K562 (cell line): ENCODE data around the gene PIP5K1B. TPM values are rescaled to one million over a fixed set of nuclear protein-coding genes. Genes with fewer than 3 reads are reported as not detected.

Source experiments
- ATAC-seq: fragments of 200-7000 bp; cut with Tn5 transposase; 3 replicates; pipeline ENCODE4 v1.9.1; 2020; ENCODE audit warnings: moderate library complexity
- BruUV-seq: library from RNA; stranded (reverse); fragments of 400-500 nt; replicated peaks from 2 replicates; lab custom pipeline; 2021; lab: Mats Ljungman, UMichigan
- CTCF ChIA-PET: fragments of 300-600 bp; formaldehyde crosslinking; extraction: SDS; loops from one replicate; lab custom pipeline; 2021; ENCODE audit warnings: low intra/inter-chr PET ratio; lab: Yijun Ruan, JAX
- POLR2A ChIA-PET: fragments of 300-600, 350-650 bp; sonication (Branson Sonifier 250); formaldehyde crosslinking; extraction: SDS; loops from one replicate; lab custom pipeline; 2021; ENCODE audit warnings: antibody characterized with exemption, inconsistent platforms; lab: Yijun Ruan, JAX
- DNase-seq, 4 experiments: peaks; one replicate each; pipeline versions ENCODE4 v3.0.0 to v3.0.0-alpha.2; 2011 to 2018; ENCODE audit warnings: low spot score in 3 of 4, mixed read lengths in 3 of 4; ENCODE audit errors: extremely low read depth in 1 of 4
- FAIRE-seq: peaks from 2 replicates; lab custom pipeline; 2011; peaks lifted over from hg19 to GRCh38; lab: Jason Lieb, UNC
- H2AFZ ChIP-seq: 2 replicates; pipeline ENCODE4 v1.6.0; 2011; ENCODE audit warnings: low read depth, low read length, control low read depth, inconsistent platforms
- H3K27ac ChIP-seq: fragments of 200-600 bp; 3 replicates; pipeline ENCODE4 v1.8.0; 2011; ENCODE audit warnings: low read depth, mild to moderate bottlenecking, control low read depth, inconsistent platforms, low read length, moderate library complexity, mixed read lengths; ENCODE audit errors: extremely low read depth
- H3K27me3 ChIP-seq, 2 experiments: fragments of 300-600 bp in 1 of 2; 2 replicates in 1 of 2; 3 replicates in 1 of 2; pipeline versions ENCODE4 v1.6.0 to v1.8.0; 2011; ENCODE audit warnings: inconsistent platforms in 2 of 2, low read length in 2 of 2, mild to moderate bottlenecking in 1 of 2, mixed read lengths in 1 of 2, moderate library complexity in 1 of 2; ENCODE audit not compliant: control insufficient read depth in 2 of 2, insufficient read depth in 2 of 2
- H3K36me3 ChIP-seq: fragments of 300-600 bp; 3 replicates; pipeline ENCODE4 v1.8.0; 2011; ENCODE audit warnings: mild to moderate bottlenecking, low read length, inconsistent platforms; ENCODE audit not compliant: control insufficient read depth, insufficient read depth
- H3K4me1 ChIP-seq, 2 experiments: fragments of 200-600 bp in 1 of 2; replicated peaks in 1 of 2; 2 replicates in 1 of 2; 3 replicates in 1 of 2; pipeline versions ENCODE4 v1.5.1 to v1.8.0; 2011; ENCODE audit warnings: inconsistent platforms in 2 of 2, low read length in 2 of 2, mild to moderate bottlenecking in 1 of 2, mixed read lengths in 1 of 2, moderate library complexity in 1 of 2; ENCODE audit not compliant: control insufficient read depth in 2 of 2, insufficient read depth in 2 of 2
- H3K4me2 ChIP-seq: 2 replicates; pipeline ENCODE4 v1.6.1; 2011; ENCODE audit warnings: low read length, control low read depth, inconsistent platforms, mixed read lengths; ENCODE audit not compliant: insufficient read depth
- H3K4me3 ChIP-seq: fragments of 200-600 bp; sonication (generic), shearing (Covaris generic); 2 replicates; pipeline ENCODE4 v1.5.1; 2016; ENCODE audit warnings: control low read depth, inconsistent platforms
- H3K79me2 ChIP-seq: fragments of 200-600 bp; 3 replicates; pipeline ENCODE4 v1.8.0; 2011; ENCODE audit warnings: low read length, inconsistent platforms; ENCODE audit not compliant: control insufficient read depth, insufficient read depth
- H3K9ac ChIP-seq, 2 experiments: 2 replicates each; pipeline versions ENCODE4 v1.6.0 to v1.6.1; 2011; ENCODE audit warnings: low read depth in 2 of 2, low read length in 2 of 2, control low read depth in 1 of 2, inconsistent platforms in 1 of 2, mild to moderate bottlenecking in 1 of 2, mixed read lengths in 1 of 2; ENCODE audit not compliant: insufficient read depth in 1 of 2
- H3K9me1 ChIP-seq: one replicate; pipeline ENCODE4 v1.6.0; 2011; ENCODE audit warnings: inconsistent platforms, mild to moderate bottlenecking, low read length, moderate library complexity; ENCODE audit not compliant: control insufficient read depth, insufficient read depth
- H3K9me3 ChIP-seq: replicated peaks from 2 replicates; pipeline ENCODE4 v1.5.1; 2011; ENCODE audit warnings: low read depth, low read length, inconsistent platforms; ENCODE audit not compliant: control insufficient read depth, insufficient read depth
- H4K20me1 ChIP-seq: replicated peaks from 2 replicates; pipeline ENCODE4 v1.6.1; 2011; ENCODE audit warnings: low read length, inconsistent platforms, mixed read lengths; ENCODE audit not compliant: control insufficient read depth, insufficient read depth
- ARID3B ChIP-seq: fragments of 250-450 bp; sonication (Bioruptor Pico); IDR thresholded peaks from 2 replicates; pipeline ENCODE4 v1.4.0; 2020; ENCODE audit warnings: borderline replicate concordance
- CTCF ChIP-seq, 3 experiments: IDR thresholded peaks in 2 of 3; conservative IDR thresholded peaks in 1 of 3; 2 replicates each; pipeline ENCODE4 v1.5.1; 2011 to 2012; ENCODE audit warnings: low read length in 3 of 3, mild to moderate bottlenecking in 3 of 3, control low read depth in 2 of 3, improper control_type of control experiment in 1 of 3, inconsistent platforms in 1 of 3, low read depth in 1 of 3, mixed read lengths in 1 of 3, moderate library complexity in 1 of 3; ENCODE audit not compliant: insufficient read depth in 2 of 3
- MEIS2 ChIP-seq: fragments of 450-650 bp; IDR thresholded peaks from 2 replicates; pipeline ENCODE4 v1.6.1; 2014; ENCODE audit warnings: mild to moderate bottlenecking; ENCODE audit not compliant: partially characterized antibody
- PBX2 ChIP-seq, 2 experiments: IDR thresholded peaks in 1 of 2; conservative IDR thresholded peaks in 1 of 2; 2 replicates each; pipeline ENCODE4 v1.6.1; 2016; ENCODE audit warnings: low read depth in 2 of 2, mild to moderate bottlenecking in 1 of 2, missing compliant biosample characterization in 1 of 2, missing genetic modification characterization in 1 of 2, moderate library complexity in 1 of 2
- RAD21 ChIP-seq, 2 experiments: fragments of 250-450 bp in 1 of 2; fragments of 450-650 bp in 1 of 2; sonication (Bioruptor Pico) in 1 of 2; formaldehyde crosslinking in 1 of 2; IDR thresholded peaks in 1 of 2; conservative IDR thresholded peaks in 1 of 2; 2 replicates each; pipeline versions ENCODE4 v1.4.0 to v1.8.0; 2020 to 2022; ENCODE audit warnings: mild to moderate bottlenecking in 2 of 2, moderate library complexity in 1 of 2
- TEAD2 ChIP-seq: fragments of 450-650 bp; IDR thresholded peaks from 2 replicates; pipeline ENCODE4 v1.6.1; 2016; ENCODE audit warnings: missing genetic modification characterization, control low read depth, missing compliant biosample characterization
- TOE1 ChIP-seq, 2 experiments: fragments of 450-650 bp in 1 of 2; sonication (generic) in 1 of 2; formaldehyde crosslinking in 1 of 2; IDR thresholded peaks; 2 replicates each; pipeline versions ENCODE4 v1.7.1 to v1.8.0; 2016 to 2022; ENCODE audit warnings: borderline replicate concordance in 2 of 2, mild to moderate bottlenecking in 2 of 2, antibody characterized with exemption in 1 of 2, inconsistent platforms in 1 of 2, low read depth in 1 of 2, missing genetic modification reagents in 1 of 2, moderate library complexity in 1 of 2
- ZNF175 ChIP-seq: fragments of 200-800 bp; sonication (Bioruptor generic); IDR thresholded peaks from 2 replicates; pipeline ENCODE4 v1.6.1; 2016; ENCODE audit warnings: low read depth, mild to moderate bottlenecking, missing genetic modification characterization, missing compliant biosample characterization
- WGBS: fragments of 100-300 bp; shearing (Covaris generic); methylation state at CpG from one replicate; pipeline ENCODE4 v1.1.6; 2016; ENCODE audit warnings: low coverage, mixed read lengths; ENCODE audit not compliant: insufficient coverage; ENCODE audit errors: missing lambda C conversion rate; 5-methylcytosine and 5-hydroxymethylcytosine counted together
- in situ Hi-C: fragments of 300-500 bp; cut with MboI; formaldehyde crosslinking; loops from 4 replicates; pipeline ENCODE4 v1.15.0; 2018; ENCODE audit warnings: inconsistent platforms, mixed read lengths
- intact Hi-C: fragments of 100-400 bp; cut with micrococcal nuclease; formaldehyde crosslinking; loops from 2 replicates; pipeline ENCODE4 v1.14.2; 2022
- polyA plus RNA-seq, 8 experiments: library from polyadenylated mRNA; depleted of rRNA in 4 of 8; stranded (reverse) in 5 of 8; unstranded in 3 of 8; fragments of >200 nt; fragmentation: Nextera tagmentation in 2 of 8; fragmentation: Illumina TruSeq in 1 of 8; extraction: Ambion mirVana in 2 of 8; extraction: Trizol in 1 of 8; gene quantifications; 2 replicates each; pipeline versions ENCODE4 v1.2.1 to v1.2.3, GENCODE V29; 2011 to 2014; ENCODE audit warnings: inconsistent platforms in 1 of 8, missing spikeins in 1 of 8
- total RNA-seq, 7 experiments: library from RNA; depleted of rRNA in 6 of 7; stranded (reverse); fragments of >200 nt in 6 of 7; fragmentation: Illumina TruSeq in 2 of 7; extraction: Trizol in 2 of 7; gene quantifications; 2 replicates each; pipeline versions ENCODE4 v1.2.1 to v1.2.3, GENCODE V29; 2011 to 2021; ENCODE audit warnings: low replicate concordance in 1 of 7

PIP5K1B gene
- total and polyA plus RNA-seq, 9 of the 15 experiments (the other 6 are each of a cell fraction or from before 2014, with no cell fraction given), result 3.1 to 12.9 (median 7.4) TPM

- Histone ChIP-seq H3K27me3 (no peaks in the 10 kb centered on the region), H3K9me3 (no peaks in the 10 kb centered on the region; the same call in none of the 2 replicates), H4K20me1 (no peaks in the 10 kb centered on the region), H3K36me3 (no peaks in the 10 kb centered on the region)
- ChIA-PET POLR2A (interaction anchor here (1.2 kb wide), 1 partner anchor 9 kb away, joined by 3 read pairs; no protein-coding TSS in a partner anchor), CTCF (no interaction called here)
- ATAC-seq, result peak; percentile 55
- BruUV-seq, result no TSS peak
- intact Hi-C loops, result loop anchor here (2.0 kb wide), 1 partner anchor 301 kb away; no protein-coding TSS in a partner anchor
- in situ Hi-C loops, result no loop called here
- WGBS, result 29% methylated on average over 3 of the region's 4 CpGs
- peak in 1 of 4 experiments; percentile 27 for DNase-seq
- TF ChIP-seq ARID3B (no peak), TEAD2 (tag) (0 out of 2 replicates have a peak, but pooled peaks have one; percentile 46), RAD21 (CRISPR knock-in tag; conservative IDR thresholded peaks at IDR 0.05 in 1 of 2, IDR thresholded peaks at IDR 0.05 in 1 of 2) (peak; percentile 15 to 53; a peak in 2 of 4 replicates), MEIS2 (peak; percentile 47), PBX2 (CRISPR knock-in tag; IDR thresholded peaks at IDR 0.05; ENCODE audit: low read depth) (no peak), PBX2 (tag; conservative IDR thresholded peaks at IDR 0.05; ENCODE audit: low read depth) (peak; percentile 45; the same call in 1 of the 2 replicates), CTCF (IDR thresholded peaks at IDR 0.05 in 2 of 3, conservative IDR thresholded peaks at IDR 0.05 in 1 of 3; ENCODE audit: insufficient read depth in 2 of 3, low read depth in 1 of 3, low read length in 3 of 3) (peak in 1 of 3 experiments; percentile 41; a peak in 2 of 6 replicates), ZNF175 (CRISPR knock-in tag) (no peak), TOE1 (IDR thresholded peaks at IDR 0.05; ENCODE audit: borderline replicate concordance) (no peak), TOE1 (CRISPR knock-in tag; IDR thresholded peaks at IDR 0.05; ENCODE audit: borderline replicate concordance, low read depth) (no peak)
- TF ChIP-seq, all 486 proteins: peak for 5
- H3K27ac ChIP-seq, result no peak overlapping the region
- H3K9ac ChIP-seq, result peak overlapping the region in 1 of 2 experiments; percentile 1; a peak in 1 of 4 replicates
- no peak overlapping the region for H3K4me2 ChIP-seq
- H3K4me1 ChIP-seq, result peaks cover 5 to 29% of the 10 kb centered on the region in 2 experiments
- peak overlapping the region; percentile 97 for H2AFZ ChIP-seq
- H3K4me3 ChIP-seq, result no peak overlapping the region
- no peaks in the 10 kb centered on the region for H3K9me1 ChIP-seq
- no peaks in the 10 kb centered on the region for H3K79me2 ChIP-seq
- FAIRE-seq, result peak; percentile 72
Measured at GRCh38 chr9:68697851-68698250, 7.2 kb upstream of the PIP5K1B start.
